CD4-positive, alpha-beta memory T cell (primary cell): ENCODE data around the gene GALNT18. TPM values are rescaled to one million over a fixed set of nuclear protein-coding genes. Genes with fewer than 3 reads are reported as not detected.

Experiments
- CTCF ChIA-PET: fragments of 350-600 bp; sonication (Branson Sonifier 250); formaldehyde crosslinking; loops from one replicate; lab custom pipeline; 2021; ENCODE audit warnings: inconsistent platforms; ENCODE audit not compliant: partially characterized antibody; lab: Charles Lee
- POLR2A ChIA-PET: fragments of 350-600 bp; sonication (Branson Sonifier 250); formaldehyde crosslinking; loops from one replicate; lab custom pipeline; 2021; ENCODE audit not compliant: partially characterized antibody; lab: Charles Lee
- DNase-seq, 5 donors: peaks; one replicate each; pipeline versions ENCODE4 v3.0.0 to v3.0.0-alpha.2; 2020 to 2022; ENCODE audit warnings: mixed read lengths in 1 of 5
- H3K27ac ChIP-seq: one replicate; pipeline ENCODE4 v1.7.0; 2013; ENCODE audit warnings: low read depth, low read length
- H3K27me3 ChIP-seq: 2 replicates; pipeline ENCODE4 v1.7.0; 2013; ENCODE audit warnings: mild to moderate bottlenecking, low read length, moderate library complexity; ENCODE audit not compliant: insufficient read depth
- H3K36me3 ChIP-seq: 2 replicates; pipeline ENCODE4 v1.7.0; 2013; ENCODE audit warnings: mild to moderate bottlenecking, low read length, moderate library complexity; ENCODE audit not compliant: insufficient read depth
- H3K4me1 ChIP-seq: 2 replicates; pipeline ENCODE4 v1.7.0; 2013; ENCODE audit warnings: mild to moderate bottlenecking, low read length, moderate library complexity; ENCODE audit not compliant: insufficient read depth
- H3K4me3 ChIP-seq, 2 donors: one replicate each; pipeline ENCODE4 v1.7.0; 2013; ENCODE audit warnings: low read length in 2 of 2, mild to moderate bottlenecking in 1 of 2
- H3K9me3 ChIP-seq, 2 donors: one replicate each; pipeline ENCODE4 v1.7.0; 2013; ENCODE audit warnings: low read length in 2 of 2, control low read depth in 1 of 2; ENCODE audit not compliant: control insufficient read depth in 1 of 2
- H3K27ac Mint-ChIP-seq, 7 donors: one replicate each; pipeline ENCODE4 v1.8.0; 2020 to 2021; ENCODE audit warnings: mixed read lengths in 7 of 7, mild to moderate bottlenecking in 6 of 7, inconsistent platforms in 3 of 7, moderate library complexity in 3 of 7
- H3K27me3 Mint-ChIP-seq, 2 donors: one replicate each; pipeline ENCODE4 v1.8.0; 2020 to 2021; ENCODE audit warnings: mixed read lengths in 2 of 2
- H3K36me3 Mint-ChIP-seq, 2 donors: one replicate each; pipeline ENCODE4 v1.8.0; 2020 to 2021; ENCODE audit warnings: mixed read lengths in 2 of 2, inconsistent platforms in 1 of 2, mild to moderate bottlenecking in 1 of 2
- H3K4me1 Mint-ChIP-seq, 4 donors: one replicate each; pipeline ENCODE4 v1.8.0; 2020 to 2021; ENCODE audit warnings: mixed read lengths in 4 of 4, mild to moderate bottlenecking in 1 of 4
- H3K4me3 Mint-ChIP-seq, 8 donors: one replicate each; pipeline ENCODE4 v1.8.0; 2020 to 2021; ENCODE audit warnings: mixed read lengths in 8 of 8, mild to moderate bottlenecking in 7 of 8, moderate library complexity in 6 of 8, inconsistent platforms in 3 of 8
- H3K9me3 Mint-ChIP-seq, 8 donors: one replicate each; pipeline ENCODE4 v1.8.0; 2020 to 2021; ENCODE audit warnings: mixed read lengths in 8 of 8, mild to moderate bottlenecking in 5 of 8, inconsistent platforms in 3 of 8, moderate library complexity in 1 of 8
- intact Hi-C: fragments of 100-400 bp; cut with micrococcal nuclease; formaldehyde crosslinking; loops from one replicate; pipeline ENCODE4 v1.15.1; 2023
- polyA plus RNA-seq, 2 donors: library from polyadenylated mRNA; unstranded; fragments of 300-500 nt; fragmentation: Illumina TruSeq; gene quantifications; one replicate each; pipeline ENCODE4 v1.2.3, GENCODE V29; 2021
- total RNA-seq, 2 experiments: library from RNA; stranded (reverse); gene quantifications; one replicate each; pipeline ENCODE4 v1.2.3, GENCODE V29; 2021

The GALNT18 gene
- total and polyA plus RNA-seq, 4 experiments from 2014 or later = not detected

DNA sequence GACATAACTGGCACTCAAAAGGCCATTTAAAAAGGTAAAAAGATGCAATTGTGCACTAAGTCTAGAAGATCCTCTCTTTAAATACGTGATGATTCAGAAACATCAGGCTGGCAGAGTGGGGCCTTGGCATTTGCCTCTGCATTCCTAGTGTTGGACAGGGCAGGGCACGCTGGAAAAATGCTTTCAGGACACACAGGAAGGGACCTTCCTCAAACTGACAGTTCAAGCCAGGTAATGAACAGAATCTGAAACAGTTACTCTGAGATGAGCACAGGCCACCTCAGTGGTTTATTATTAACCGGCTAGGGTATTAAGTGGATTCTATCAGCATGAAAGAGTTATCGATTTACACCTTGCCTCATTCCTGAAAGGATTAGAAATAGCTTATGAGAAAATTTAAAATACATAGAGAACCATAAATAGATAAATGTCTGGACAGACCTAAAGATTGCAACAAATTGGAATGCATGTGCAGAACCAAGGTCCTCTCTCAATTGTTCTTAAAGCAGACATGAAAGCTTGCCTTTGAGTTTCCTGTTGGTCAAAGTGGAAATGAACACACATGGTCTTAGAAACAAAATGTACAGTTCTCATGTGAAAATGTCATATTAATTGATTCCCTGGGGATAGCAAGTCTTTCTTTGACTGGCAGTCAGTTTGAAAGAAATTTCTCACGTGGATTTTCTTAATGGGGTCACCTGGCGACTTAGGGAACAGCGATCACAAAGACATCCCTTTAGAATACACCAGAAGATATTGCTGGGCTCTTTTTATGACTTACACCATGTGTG is 247.3 kb downstream of the GALNT18 start:
- Histone ChIP-seq H3K36me3 (no peaks in the 10 kb centered on the region), H3K9me3 (no peaks in the 10 kb centered on the region), H3K4me1 (no peaks in the 10 kb centered on the region), H3K27me3 (peaks cover 4% of the 10 kb centered on the region), H3K27ac (no peak overlapping the region), H3K4me3 (no peak overlapping the region)
- H3K36me3 Mint-ChIP-seq = no peaks in the 10 kb centered on the region
- no peak overlapping the region for H3K27ac Mint-ChIP-seq
- DNase-seq = no peak
- H3K4me3 Mint-ChIP-seq = no peak overlapping the region
- H3K27me3 Mint-ChIP-seq = peaks cover 11 to 12% of the 10 kb centered on the region in 2 donors
- peaks cover 0 to 2% (median 0%) of the 10 kb centered on the region in 8 donors for H3K9me3 Mint-ChIP-seq
- POLR2A ChIA-PET = no interaction called here
- H3K4me1 Mint-ChIP-seq = no peaks in the 10 kb centered on the region
- intact Hi-C loops = no loop called here
- CTCF ChIA-PET = no interaction called here

DNA sequence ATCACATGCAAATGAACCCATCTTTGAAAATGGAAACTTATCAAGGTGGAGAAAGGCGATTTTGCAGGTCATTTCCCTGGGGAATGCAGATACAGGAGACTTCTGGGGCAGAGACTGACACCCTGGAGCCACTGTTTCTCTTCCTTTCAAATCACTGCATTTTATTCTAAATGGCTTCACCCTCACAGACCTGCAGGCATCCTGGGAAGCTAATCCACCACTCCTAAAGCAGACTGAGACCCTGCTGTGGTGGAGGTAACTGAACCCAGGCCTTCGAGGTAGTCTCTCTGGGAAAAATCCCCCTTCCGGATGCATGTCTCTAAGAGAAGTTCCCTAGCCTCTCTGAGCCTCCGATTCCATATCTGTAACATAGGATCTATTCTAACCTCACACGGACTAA is 247.9 kb downstream of the GALNT18 start:
- DNase-seq = no peak
- intact Hi-C loops = no loop called here
- no peak overlapping the region for H3K4me3 Mint-ChIP-seq
- no peaks in the 10 kb centered on the region for H3K4me1 ChIP-seq
- peaks cover 4% of the 10 kb centered on the region for H3K27me3 ChIP-seq
- no peaks in the 10 kb centered on the region for H3K36me3 ChIP-seq
- H3K4me1 Mint-ChIP-seq = no peaks in the 10 kb centered on the region
- no peak overlapping the region for H3K27ac ChIP-seq
- CTCF ChIA-PET = no interaction called here
- H3K27me3 Mint-ChIP-seq = peaks cover 11 to 12% of the 10 kb centered on the region in 2 donors
- POLR2A ChIA-PET = no interaction called here
- H3K4me3 ChIP-seq = no peak overlapping the region
- peaks cover 0 to 6% (median 0%) of the 10 kb centered on the region in 8 donors for H3K9me3 Mint-ChIP-seq
- H3K9me3 ChIP-seq = no peaks in the 10 kb centered on the region
- H3K27ac Mint-ChIP-seq = no peak overlapping the region
- no peaks in the 10 kb centered on the region for H3K36me3 Mint-ChIP-seq

DNA sequence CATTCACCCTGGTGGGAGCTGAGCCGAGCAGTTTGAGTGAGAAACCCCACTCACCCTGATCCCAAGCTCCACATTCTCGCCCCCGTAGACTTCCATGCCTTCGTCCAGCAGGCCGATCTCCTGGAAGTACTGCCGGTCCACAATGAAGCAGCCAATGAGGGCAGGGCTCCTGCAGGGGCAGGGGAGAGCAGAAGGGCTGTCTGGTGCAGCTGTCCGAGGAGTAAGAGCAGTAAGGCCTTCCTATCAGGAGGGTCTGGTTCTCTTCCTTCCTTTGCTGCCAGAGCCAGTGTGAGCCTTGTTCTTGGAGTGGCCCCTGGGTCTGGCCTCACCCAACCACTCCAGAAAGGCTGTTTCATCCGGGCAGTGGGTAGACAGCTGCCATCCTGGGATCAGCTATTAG is 249.3 kb downstream of the GALNT18 start:
- Mint-ChIP-seq H3K27ac (no peak overlapping the region), H3K27me3 (peaks cover 9 to 11% of the 10 kb centered on the region in 2 donors), H3K9me3 (peaks cover 0 to 14% (median 3%) of the 10 kb centered on the region in 8 donors), H3K36me3 (no peaks in the 10 kb centered on the region), H3K4me3 (no peak overlapping the region), H3K4me1 (no peaks in the 10 kb centered on the region)
- H3K27ac ChIP-seq = no peak overlapping the region
- H3K27me3 ChIP-seq = peaks cover 4% of the 10 kb centered on the region
- no peak for DNase-seq
- no peaks in the 10 kb centered on the region for H3K9me3 ChIP-seq
- intact Hi-C loops = no loop called here
- ChIA-PET CTCF (interaction anchor here (0.9 kb wide), 1 partner anchor 17 kb away, joined by 3 read pairs; no protein-coding TSS in a partner anchor), POLR2A (no interaction called here)
- H3K4me3 ChIP-seq = no peak overlapping the region
- no peaks in the 10 kb centered on the region for H3K36me3 ChIP-seq
- no peaks in the 10 kb centered on the region for H3K4me1 ChIP-seq

DNA sequence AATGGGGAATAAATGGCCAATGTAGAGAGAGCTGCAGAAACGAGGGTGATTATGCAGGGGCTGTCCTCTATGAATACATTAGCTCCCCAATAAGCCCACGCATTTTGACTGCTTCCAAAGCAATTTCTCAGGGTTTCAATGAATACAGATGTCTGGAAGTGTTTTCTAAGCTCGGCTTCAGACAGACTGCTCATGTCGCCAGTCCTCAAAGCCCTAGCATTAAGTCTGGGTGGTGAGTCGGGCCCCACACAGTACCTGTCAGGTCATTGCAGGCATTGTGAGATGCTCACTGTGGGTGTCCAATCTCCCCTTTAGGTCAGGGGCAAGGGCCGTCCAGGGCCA is 250.9 kb downstream of the GALNT18 start:
- H3K4me3 Mint-ChIP-seq = no peak overlapping the region
- no peak for DNase-seq
- intact Hi-C loops = no loop called here
- no peak overlapping the region for H3K27ac Mint-ChIP-seq
- Histone ChIP-seq H3K9me3 (no peaks in the 10 kb centered on the region), H3K4me3 (no peak overlapping the region), H3K27me3 (peaks cover 4% of the 10 kb centered on the region), H3K36me3 (no peaks in the 10 kb centered on the region), H3K27ac (no peak overlapping the region), H3K4me1 (no peaks in the 10 kb centered on the region)
- H3K36me3 Mint-ChIP-seq = no peaks in the 10 kb centered on the region
- H3K4me1 Mint-ChIP-seq = no peaks in the 10 kb centered on the region
- H3K27me3 Mint-ChIP-seq = peaks cover 9 to 11% of the 10 kb centered on the region in 2 donors
- POLR2A ChIA-PET = no interaction called here
- CTCF ChIA-PET = no interaction called here
- H3K9me3 Mint-ChIP-seq = peaks cover 0 to 14% (median 5%) of the 10 kb centered on the region in 8 donors

DNA sequence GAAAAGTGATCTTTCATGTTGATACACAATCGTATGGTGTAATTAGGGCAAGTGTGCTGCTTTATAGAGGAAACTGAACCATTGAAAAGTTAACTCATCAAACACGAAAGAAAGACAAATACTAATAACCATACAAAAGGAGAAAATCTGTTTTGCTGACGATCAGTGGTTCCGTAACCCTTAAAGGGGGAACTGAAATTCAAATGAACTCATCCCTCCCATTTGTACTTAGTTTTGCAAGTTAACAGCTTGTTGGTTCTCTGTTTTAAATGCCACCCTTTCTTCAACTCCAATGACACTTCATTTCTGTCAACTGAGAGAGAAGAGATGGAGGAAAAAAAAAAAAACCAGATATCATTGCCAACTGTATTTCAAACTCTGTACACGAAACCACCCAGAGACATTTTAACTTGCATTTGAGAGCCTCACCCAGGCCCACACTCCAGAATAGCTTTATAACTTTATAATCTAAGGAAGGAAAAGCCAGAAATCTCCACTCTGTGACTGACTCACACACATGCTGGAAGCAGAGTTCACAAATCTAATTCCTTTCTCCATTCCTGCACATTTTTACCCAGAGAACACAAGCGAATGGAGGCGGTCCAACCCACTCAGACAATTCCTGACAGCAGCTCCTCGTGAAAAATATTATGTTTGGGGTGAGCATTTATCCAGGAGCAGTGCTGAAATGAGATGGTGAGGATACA is 251.4 kb downstream of the GALNT18 start:
- Mint-ChIP-seq H3K36me3 (no peaks in the 10 kb centered on the region), H3K27me3 (peaks cover 11% of the 10 kb centered on the region in 2 donors), H3K27ac (no peak overlapping the region), H3K9me3 (peaks cover 0 to 14% (median 5%) of the 10 kb centered on the region in 8 donors), H3K4me3 (no peak overlapping the region), H3K4me1 (no peaks in the 10 kb centered on the region)
- ChIA-PET CTCF (no interaction called here), POLR2A (no interaction called here)
- H3K4me1 ChIP-seq = no peaks in the 10 kb centered on the region
- DNase-seq = no peak
- H3K27me3 ChIP-seq = peaks cover 4% of the 10 kb centered on the region
- intact Hi-C loops = no loop called here
- H3K27ac ChIP-seq = no peak overlapping the region
- no peaks in the 10 kb centered on the region for H3K36me3 ChIP-seq
- no peaks in the 10 kb centered on the region for H3K9me3 ChIP-seq
- no peak overlapping the region for H3K4me3 ChIP-seq

DNA sequence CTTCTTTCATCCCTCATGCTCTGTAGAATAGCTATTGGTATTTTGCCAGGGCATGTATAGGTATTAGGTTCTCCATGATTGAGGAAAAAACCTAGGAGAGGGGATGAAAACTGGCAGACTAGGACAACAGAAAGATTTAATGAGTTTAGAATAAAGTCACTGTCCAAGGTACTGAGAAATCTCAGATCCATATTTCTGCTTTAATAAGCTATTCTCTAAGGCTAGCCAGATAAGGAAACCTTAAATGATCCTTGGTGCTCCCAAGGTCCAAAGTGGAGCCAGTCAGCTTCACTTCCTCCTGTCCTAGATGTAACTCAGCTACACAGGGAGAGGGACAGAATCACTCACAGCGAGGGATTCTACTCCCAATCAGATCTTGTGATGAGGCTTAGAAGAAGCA is 255.0 kb downstream of the GALNT18 start:
- no peak overlapping the region for H3K4me3 ChIP-seq
- Mint-ChIP-seq H3K27ac (no peak overlapping the region), H3K4me3 (no peak overlapping the region), H3K27me3 (peaks cover 2 to 13% of the 10 kb centered on the region in 2 donors), H3K4me1 (no peaks in the 10 kb centered on the region), H3K36me3 (no peaks in the 10 kb centered on the region), H3K9me3 (peaks cover 0 to 14% (median 6%) of the 10 kb centered on the region in 8 donors)
- H3K36me3 ChIP-seq = no peaks in the 10 kb centered on the region
- no peak overlapping the region for H3K27ac ChIP-seq
- H3K9me3 ChIP-seq = no peaks in the 10 kb centered on the region
- H3K4me1 ChIP-seq = no peaks in the 10 kb centered on the region
- intact Hi-C loops = no loop called here
- no peak for DNase-seq
- H3K27me3 ChIP-seq = peaks cover 4% of the 10 kb centered on the region
- ChIA-PET POLR2A (no interaction called here), CTCF (no interaction called here)

DNA sequence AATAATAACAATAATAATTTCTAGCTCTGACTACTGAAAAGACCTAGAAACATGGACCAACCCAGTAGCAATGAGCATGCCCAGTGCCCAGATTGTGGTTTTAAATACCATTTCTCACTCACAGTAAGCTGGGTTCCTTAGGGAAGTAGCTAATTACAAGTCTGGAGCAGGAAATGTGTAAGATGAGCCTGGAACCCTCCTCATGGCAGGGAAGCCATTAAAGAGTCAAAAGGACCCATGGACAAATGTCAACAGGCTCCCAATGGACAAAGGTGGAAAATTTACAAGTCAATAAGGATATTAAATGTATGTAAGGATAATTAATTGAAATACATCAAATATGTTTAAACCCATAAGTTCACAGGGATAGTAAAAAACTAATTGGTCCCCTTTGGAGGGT is 258.1 kb downstream of the GALNT18 start:
- no peaks in the 10 kb centered on the region for H3K27me3 ChIP-seq
- H3K36me3 ChIP-seq = no peaks in the 10 kb centered on the region
- Mint-ChIP-seq H3K27me3 (peaks cover 4 to 12% of the 10 kb centered on the region in 2 donors), H3K36me3 (no peaks in the 10 kb centered on the region), H3K4me3 (no peak overlapping the region), H3K4me1 (no peaks in the 10 kb centered on the region), H3K27ac (no peak overlapping the region), H3K9me3 (peaks cover 0 to 8% (median 5%) of the 10 kb centered on the region in 8 donors)
- no peaks in the 10 kb centered on the region for H3K9me3 ChIP-seq
- no peak for DNase-seq
- H3K4me3 ChIP-seq = no peak overlapping the region
- intact Hi-C loops = no loop called here
- CTCF ChIA-PET = no interaction called here
- H3K4me1 ChIP-seq = no peaks in the 10 kb centered on the region
- POLR2A ChIA-PET = interaction anchor here (0.5 kb wide), 1 partner anchor 491 kb away, joined by 3 read pairs; no protein-coding TSS in a partner anchor
- no peak overlapping the region for H3K27ac ChIP-seq
